GM19324 (cell line): ENCODE data around the gene OSTF1.
A peak's percentile ranks its signal among the peaks of the same experiment; 100 is the strongest.

Experiments
- ATAC-seq: cut with Tn5 transposase; IDR thresholded peaks from one replicate; pipeline ENCODE4 v1.9.1; 2021; ENCODE audit warnings: mild to moderate bottlenecking, moderate library complexity; ENCODE audit not compliant: unreplicated experiment, low FRiP score

OSTF1 gene

GRCh38 chr9:75161116-75161857, 73.0 kb downstream of the OSTF1 start:
- no peak for ATAC-seq

- ATAC-seq, result no peak
These were observed 75.5 kb downstream of the OSTF1 start for GRCh38 chr9:75163764-75164163.

GRCh38 chr9:75164573-75164972, 76.3 kb downstream of the OSTF1 start:
- no peak for ATAC-seq

GRCh38 chr9:75167281-75167680, 79.0 kb downstream of the OSTF1 start:
- no peak for ATAC-seq

GRCh38 chr9:75168270-75169178, 80.2 kb downstream of the OSTF1 start:
- ATAC-seq, result no peak

GRCh38 chr9:75169623-75170022, 81.3 kb downstream of the OSTF1 start:
- no peak for ATAC-seq

GRCh38 chr9:75170898-75171360, 82.6 kb downstream of the OSTF1 start:
- no peak for ATAC-seq

GRCh38 chr9:75175395-75175794, 87.1 kb downstream of the OSTF1 start:
- no peak for ATAC-seq

GRCh38 chr9:75176037-75176436, 87.7 kb downstream of the OSTF1 start:
- ATAC-seq, result no peak

GRCh38 chr9:75181750-75182149, 93.4 kb downstream of the OSTF1 start:
- no peak for ATAC-seq

GRCh38 chr9:75183306-75183705, 95.0 kb downstream of the OSTF1 start:
- ATAC-seq, result no peak

- ATAC-seq, result no peak
These were observed 96.2 kb downstream of the OSTF1 start for GRCh38 chr9:75184471-75184870.

- ATAC-seq, result peak; percentile 79
These were observed 97.4 kb downstream of the OSTF1 start for GRCh38 chr9:75185585-75186170.

- ATAC-seq, result no peak
These were observed 98.6 kb downstream of the OSTF1 start for GRCh38 chr9:75186767-75187380.

GRCh38 chr9:75188756-75189155, 100.4 kb downstream of the OSTF1 start:
- no peak for ATAC-seq

GRCh38 chr9:75190762-75191161, 102.4 kb downstream of the OSTF1 start:
- no peak for ATAC-seq
